GM21381 (cell line): ENCODE results near the gene CIB1.
"Not testable (repeated sequence)": the region's sequence is repeated elsewhere in the genome, so short reads cannot be mapped to it uniquely, and the experiment has no call there.

ENCODE experiments used
- ATAC-seq: cut with Tn5 transposase; IDR thresholded peaks from one replicate; pipeline ENCODE4 v1.9.1; 2021; ENCODE audit warnings: mild to moderate bottlenecking, moderate library complexity; ENCODE audit not compliant: unreplicated experiment

Gene CIB1

GRCh38 chr15:90201130-90201943 is 32.4 kb downstream of the CIB1 start, which contains the start of gene SEMA4B:
Gene SEMA4B, plus strand, starts transcription at chr15:90201330. Its CDS starts 249 bp downstream, at chr15:90201579.
- ATAC-seq: peak; percentile 84

DNA sequence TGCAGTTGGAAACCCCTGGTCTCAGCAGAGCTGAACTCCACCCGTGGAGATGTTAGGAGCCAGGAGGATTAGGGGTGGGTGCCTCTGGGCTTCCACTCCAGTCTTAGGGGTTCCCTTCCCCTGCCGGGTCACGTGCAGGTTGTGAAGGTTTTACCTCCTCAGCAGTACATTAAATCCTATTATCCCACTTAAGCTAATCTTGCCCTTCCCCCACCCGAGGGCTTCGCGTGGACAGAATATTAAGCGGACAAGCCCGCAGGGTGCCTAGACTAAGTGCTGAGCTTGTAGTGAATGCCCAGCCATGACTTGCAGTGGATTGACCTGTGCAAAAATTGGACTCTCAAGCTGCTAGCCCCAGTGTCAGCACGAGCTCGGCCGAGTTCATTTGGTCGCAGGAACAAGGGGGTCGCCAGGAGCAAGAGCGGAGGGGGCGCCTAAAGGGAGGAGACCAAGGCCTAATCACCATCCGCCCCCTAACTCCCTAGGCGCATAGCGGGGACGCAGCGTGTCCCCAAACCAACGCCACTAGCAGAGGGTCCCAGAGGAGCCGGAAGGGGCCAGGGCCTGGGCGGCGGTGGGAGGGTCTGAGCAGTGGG is 33.1 kb downstream of the CIB1 start:
- ATAC-seq: peak; percentile 16

- no peak for ATAC-seq
Measured at GRCh38 chr15:90194655-90195054, 39.1 kb downstream of the CIB1 start.

- no peak for ATAC-seq
Measured at GRCh38 chr15:90192961-90193786, 40.6 kb downstream of the CIB1 start.

GRCh38 chr15:90191794-90192509 is 41.8 kb downstream of the CIB1 start:
- ATAC-seq: peak; percentile 55

GRCh38 chr15:90191344-90191687 is 42.4 kb downstream of the CIB1 start:
- ATAC-seq: peak; percentile 21

DNA sequence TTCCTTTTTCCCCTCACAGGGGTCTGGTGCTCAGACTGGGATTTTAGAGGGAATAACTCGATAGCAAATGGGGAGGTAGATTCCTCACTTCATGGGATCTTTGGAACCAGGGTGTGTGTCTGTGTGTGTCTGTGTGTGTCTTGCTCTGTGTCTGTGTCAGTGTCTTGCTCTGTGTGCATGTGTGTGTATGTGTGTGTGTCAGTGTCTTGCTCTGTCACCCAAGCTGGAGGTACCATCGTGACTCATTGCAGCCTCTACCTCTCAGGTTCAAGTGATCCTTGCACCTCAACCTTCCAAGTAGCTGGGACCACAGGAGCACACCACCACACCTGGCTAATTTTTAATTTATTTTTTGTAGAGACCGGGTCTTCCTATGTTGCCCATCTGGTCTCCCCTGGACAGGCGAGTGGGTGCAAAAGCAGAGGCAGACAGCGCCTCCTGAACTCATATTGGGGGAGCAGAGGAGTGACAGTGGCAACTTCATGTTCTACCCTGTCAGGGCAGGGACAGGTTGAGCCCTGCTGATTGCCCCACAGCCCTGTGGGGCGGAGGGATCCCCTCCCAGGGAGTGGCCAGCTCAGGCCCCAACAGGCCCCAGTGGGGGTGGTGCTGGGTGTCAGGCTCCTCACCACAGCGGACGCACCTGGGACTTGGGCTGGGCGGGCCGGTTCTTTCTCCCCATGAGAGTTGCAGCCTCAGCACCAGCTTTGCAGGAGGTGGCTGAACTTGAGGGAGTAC is 43.0 kb downstream of the CIB1 start:
- ATAC-seq: peak; percentile 53

DNA sequence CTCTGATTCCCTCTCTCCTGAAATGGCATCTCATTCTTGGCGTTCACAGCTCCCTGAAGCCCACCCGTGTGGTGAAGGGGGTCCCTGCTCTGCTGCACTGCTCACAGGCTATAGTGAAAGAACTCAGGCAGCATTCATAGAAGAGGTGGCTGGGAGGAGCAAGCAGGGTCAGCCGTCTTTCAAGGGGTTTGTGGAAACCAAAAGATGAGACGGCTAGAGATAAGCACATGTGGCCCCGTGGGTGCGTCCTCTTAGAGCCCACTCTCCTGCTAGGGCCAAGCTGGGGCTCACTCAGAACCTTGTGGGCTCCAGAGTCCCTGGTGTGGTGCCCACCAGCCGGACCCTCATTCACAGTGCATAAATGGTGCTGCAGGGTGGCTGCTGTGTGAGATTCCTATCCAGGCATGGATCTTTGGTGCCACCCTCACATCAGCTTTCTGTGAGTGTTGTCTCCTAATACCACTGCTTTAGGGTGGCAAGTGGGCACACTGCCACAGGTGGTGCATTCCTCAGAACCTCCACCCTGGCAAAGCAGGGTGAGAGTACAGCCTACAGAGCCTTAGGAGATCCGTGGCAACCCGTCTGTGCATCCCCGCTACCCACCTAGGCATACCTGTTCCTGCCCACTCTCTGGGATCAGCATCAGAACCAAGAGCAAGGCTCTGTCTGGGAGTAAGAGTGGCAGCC is 43.8 kb downstream of the CIB1 start:
- no peak for ATAC-seq

DNA sequence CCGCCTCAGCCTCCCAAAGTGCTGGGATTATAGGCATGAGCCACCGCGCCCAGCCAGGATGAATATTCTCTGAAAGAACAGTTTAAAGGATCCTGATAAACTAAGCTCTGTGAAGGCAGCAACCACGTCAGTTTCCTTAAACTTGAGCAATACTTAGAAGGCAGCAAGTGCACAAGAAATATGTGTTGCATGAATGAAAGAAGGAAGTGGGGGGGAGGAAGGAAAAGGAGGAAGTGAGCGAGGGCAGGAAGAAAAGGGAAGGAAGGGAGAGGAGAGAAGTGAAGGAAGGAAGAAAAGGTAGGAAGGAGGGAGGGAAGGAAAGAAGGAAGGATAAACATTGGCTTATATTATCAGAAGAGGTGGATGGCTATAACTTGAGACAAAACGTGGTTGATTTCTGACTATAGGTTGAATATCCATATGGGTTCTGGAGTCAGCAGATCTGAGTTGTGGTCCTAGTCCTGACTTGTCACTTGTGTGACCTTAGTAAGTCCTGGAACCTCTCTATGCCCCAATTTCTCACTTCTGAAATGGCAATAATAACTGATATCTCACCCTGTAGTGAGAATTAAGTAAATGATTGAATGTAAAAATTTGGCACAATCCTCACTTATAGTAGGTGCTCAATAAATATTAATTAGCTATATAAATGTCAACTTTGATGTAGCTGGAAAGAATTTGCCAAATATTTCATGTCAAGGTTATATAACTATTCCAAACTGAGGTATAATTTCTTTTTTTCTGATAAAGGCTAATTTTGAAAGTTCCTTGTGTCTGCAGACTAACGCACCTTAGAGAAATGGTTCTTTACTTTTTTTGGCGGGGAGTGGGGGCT is 44.6 kb downstream of the CIB1 start:
- ATAC-seq: no peak

GRCh38 chr15:90188065-90188464 is 45.7 kb downstream of the CIB1 start:
- not testable (repeated sequence) for ATAC-seq

GRCh38 chr15:90187257-90187868 is 46.4 kb downstream of the CIB1 start:
- no peak for ATAC-seq

GRCh38 chr15:90184786-90185704 is 48.7 kb downstream of the CIB1 start:
- peak; percentile 71 for ATAC-seq

DNA sequence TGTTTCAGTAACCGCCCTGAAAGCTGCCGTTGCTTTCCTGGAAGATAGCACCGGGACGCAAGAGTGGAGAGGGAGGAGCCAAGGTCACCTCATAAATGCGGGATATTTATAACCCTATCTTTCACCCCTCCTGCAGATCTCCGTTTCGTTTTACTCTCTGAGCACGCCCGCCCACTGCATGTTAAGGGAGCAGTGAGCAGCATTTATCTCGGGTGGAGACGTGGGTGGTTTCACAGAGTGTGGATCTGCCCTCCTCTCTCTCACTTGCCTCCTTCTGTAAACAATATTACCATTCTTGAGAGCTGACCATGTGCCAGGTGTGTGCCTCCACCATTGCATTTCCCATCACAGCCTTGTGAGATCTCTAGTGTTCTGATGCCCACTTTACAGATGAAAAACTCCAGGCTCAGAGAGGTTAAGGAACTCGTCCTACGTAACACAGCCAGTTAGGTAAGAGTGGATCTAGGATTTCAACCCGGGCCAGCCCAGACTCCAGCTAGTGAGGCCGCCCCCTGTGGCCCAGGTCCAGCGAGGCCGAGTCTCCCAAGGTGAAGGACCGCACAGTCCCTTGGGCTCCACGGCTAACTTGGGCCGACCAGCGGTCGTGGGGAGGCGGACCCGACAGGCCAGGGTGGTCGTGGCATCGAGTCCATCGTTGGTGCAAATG is 49.5 kb downstream of the CIB1 start:
- ATAC-seq: peak; percentile 44

GRCh38 chr15:90181776-90182175 is 52.0 kb downstream of the CIB1 start:
- no peak for ATAC-seq
